HG02884 (cell line): ENCODE results near the gene CDH23.

Experiments
- ATAC-seq: cut with Tn5 transposase; IDR thresholded peaks from one replicate; pipeline ENCODE4 v1.9.1; 2021; ENCODE audit warnings: mild to moderate bottlenecking, moderate library complexity; ENCODE audit not compliant: unreplicated experiment

CDH23 gene

GRCh38 chr10:71615538-71616329 is 219.0 kb downstream of the CDH23 start:
- ATAC-seq = no peak

- no peak for ATAC-seq
Measured at GRCh38 chr10:71616817-71617654, 220.3 kb downstream of the CDH23 start.

GRCh38 chr10:71618176-71618575 is 221.5 kb downstream of the CDH23 start:
- no peak for ATAC-seq

GRCh38 chr10:71618598-71618997 is 221.9 kb downstream of the CDH23 start:
- ATAC-seq = no peak

- no peak for ATAC-seq
Measured at GRCh38 chr10:71620642-71621041, 223.9 kb downstream of the CDH23 start.

GRCh38 chr10:71621231-71622153 is 224.8 kb downstream of the CDH23 start:
- ATAC-seq = no peak

- no peak for ATAC-seq
Measured at GRCh38 chr10:71622154-71622526, 225.4 kb downstream of the CDH23 start.

- no peak for ATAC-seq
Measured at GRCh38 chr10:71622616-71623015, 225.9 kb downstream of the CDH23 start.

- no peak for ATAC-seq
Measured at GRCh38 chr10:71623098-71623985, 226.6 kb downstream of the CDH23 start.

GRCh38 chr10:71623986-71624291 is 227.2 kb downstream of the CDH23 start:
- ATAC-seq = no peak

- ATAC-seq = no peak
Measured at GRCh38 chr10:71625445-71626175, 228.9 kb downstream of the CDH23 start.

- no peak for ATAC-seq
Measured at GRCh38 chr10:71627230-71627939, 230.7 kb downstream of the CDH23 start.

- ATAC-seq = no peak
Measured at GRCh38 chr10:71627956-71628355, 231.2 kb downstream of the CDH23 start.

- no peak for ATAC-seq
Measured at GRCh38 chr10:71629131-71629530, 232.4 kb downstream of the CDH23 start.

- ATAC-seq = no peak
Measured at GRCh38 chr10:71630168-71630567, 233.4 kb downstream of the CDH23 start.

GRCh38 chr10:71631007-71631861 is 234.5 kb downstream of the CDH23 start:
- ATAC-seq = no peak

- ATAC-seq = no peak
Measured at GRCh38 chr10:71632200-71632820, 235.6 kb downstream of the CDH23 start.
